HG03103 (cell line): ENCODE measurements around the gene ZNF616.
A peak's percentile ranks its signal among the peaks of the same experiment; 100 is the strongest.
"Not testable (repeated sequence)": the region's sequence is repeated elsewhere in the genome, so short reads cannot be mapped to it uniquely, and the experiment has no call there.

ENCODE experiments used
- ATAC-seq: cut with Tn5 transposase; IDR thresholded peaks from one replicate; pipeline ENCODE4 v1.9.1; 2021; ENCODE audit warnings: low read depth; ENCODE audit not compliant: unreplicated experiment

Gene ZNF616

DNA sequence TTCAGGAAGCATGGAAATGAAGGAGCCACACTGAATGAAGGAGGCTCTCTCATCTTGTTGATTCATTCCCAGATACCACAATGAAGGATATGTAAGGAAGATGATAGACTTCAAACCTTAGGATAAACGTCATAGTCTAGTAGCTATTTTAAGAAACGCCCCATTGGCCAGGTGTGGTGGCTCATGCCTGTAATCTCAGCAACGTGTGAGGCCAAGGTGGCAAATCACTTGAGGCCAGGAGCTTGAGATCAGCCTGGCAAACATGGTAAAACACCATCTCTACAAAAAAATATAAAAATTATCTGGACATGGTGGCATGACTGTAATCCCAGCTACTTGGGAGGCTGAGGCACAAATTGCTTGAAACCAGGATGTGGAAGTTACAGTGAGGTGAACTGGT, 27.1 kb downstream of the ZNF616 start:
- ATAC-seq = no peak

DNA sequence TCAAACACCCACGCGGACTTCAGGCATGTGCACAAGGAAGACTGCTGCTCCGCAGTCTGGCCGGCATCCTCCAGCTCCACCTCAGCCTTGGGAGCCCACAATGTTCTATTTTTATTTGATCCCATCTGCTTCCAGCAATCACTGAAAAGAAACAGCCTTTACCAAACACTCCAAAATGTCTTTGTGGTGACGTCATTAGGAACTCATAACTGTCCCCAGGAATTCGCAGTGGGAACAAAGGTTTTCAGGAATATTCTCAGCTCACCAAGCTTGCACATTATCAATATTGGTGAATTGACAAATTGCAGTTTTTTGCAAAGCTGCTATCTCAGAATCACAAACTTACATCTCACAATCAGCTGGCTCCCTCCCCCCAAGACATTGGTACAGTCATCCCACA, 29.0 kb downstream of the ZNF616 start:
- ATAC-seq = no peak

DNA sequence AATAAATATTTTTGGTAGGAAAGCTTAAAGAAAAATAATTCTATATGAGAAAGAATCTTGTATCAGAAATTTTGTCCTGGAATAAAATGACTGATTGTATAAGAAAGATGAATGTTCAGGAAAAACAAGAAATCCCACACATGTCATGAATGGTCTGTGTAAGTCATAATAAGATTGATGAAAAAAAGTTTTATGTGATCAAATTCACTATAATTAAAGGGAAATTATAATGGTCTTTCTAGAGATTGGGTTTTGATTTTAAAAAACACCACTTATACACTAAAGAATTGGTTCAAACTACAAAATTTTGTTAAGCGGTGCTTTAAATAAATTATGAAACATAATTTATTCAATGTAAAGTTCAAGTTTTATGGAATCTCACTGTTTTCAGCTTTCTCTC, 37.0 kb downstream of the ZNF616 start:
- ATAC-seq = no peak

DNA sequence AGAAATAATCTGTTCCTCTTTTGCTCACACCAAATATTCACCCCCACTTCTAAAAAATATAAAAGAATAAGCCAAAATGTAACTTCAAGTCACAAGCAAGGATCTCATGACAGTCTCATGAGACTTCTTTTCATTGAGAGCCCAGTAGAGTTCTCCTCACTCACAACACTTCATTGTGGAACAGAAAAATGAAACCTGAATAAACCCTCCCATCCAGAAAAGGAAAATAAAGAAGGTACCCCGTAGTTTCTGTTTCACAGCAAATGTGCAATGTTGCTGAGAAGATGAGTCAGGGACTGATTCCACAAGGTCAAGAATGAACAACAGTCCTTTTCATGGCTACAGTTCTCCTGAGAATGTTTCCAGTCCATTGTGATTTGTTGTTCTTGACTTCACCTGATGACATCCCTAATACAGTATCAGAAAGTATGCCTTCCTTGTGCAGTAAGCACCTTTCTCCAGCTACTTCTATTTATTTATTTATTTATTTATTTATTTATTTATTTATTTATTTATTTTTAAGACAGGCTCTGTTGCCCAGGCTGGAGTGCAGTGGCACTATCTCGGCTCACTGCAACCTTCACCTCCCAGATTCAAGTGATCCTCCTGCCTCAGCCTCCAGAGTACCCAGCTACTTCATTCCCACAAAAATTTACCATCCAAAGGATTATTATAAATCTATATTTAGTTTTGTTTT, 37.7 kb downstream of the ZNF616 start:
- ATAC-seq = no peak

DNA sequence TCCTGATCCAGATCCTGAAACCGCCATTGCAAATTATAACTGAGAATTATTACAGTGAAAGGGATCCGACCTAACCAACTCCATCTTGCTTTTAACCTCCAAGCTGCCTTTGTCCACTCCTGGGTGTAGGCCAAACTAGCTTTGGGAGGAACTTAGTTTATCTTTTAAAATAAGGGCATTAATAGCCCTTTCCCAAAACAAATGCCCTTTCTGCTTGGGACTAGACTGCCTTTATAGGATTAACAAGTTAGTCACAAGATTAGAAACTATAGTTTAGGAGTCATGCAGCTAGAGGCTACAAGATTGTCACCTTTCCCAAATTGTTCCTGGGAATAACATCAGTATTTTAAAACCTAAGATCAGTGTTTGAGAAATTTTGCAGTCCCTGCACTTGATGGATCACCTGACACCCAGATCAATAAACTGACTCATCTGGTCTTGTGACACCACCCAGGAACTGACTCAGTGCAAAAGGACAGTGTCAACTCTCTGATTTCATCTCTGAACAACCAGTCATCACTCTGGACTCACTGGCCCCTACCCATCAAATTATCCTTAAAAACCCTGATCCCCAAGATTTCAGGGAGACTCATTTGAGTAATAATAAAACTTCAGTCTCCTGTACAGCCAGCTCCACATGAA, 40.1 kb downstream of the ZNF616 start:
- no peak for ATAC-seq

DNA sequence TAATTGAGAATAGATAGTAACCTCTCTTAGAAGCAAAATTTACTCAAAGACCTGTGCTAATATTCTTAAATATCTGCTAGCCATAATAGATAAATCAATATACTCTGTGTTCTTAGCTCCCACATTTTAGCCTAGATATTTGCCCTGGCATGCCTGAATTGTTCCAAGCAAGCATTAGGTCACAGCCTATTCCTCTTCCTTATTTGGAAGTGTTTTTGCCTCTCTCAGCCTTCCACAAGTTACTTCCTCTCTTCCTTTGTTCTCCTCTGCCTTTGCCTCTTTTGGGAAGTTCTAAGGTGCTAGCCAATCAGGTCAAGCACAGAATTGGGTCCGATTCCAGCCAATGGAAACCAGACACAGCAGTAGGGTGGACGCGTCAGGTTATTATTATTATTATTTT, 43.3 kb downstream of the ZNF616 start:
- not testable (repeated sequence) for ATAC-seq

DNA sequence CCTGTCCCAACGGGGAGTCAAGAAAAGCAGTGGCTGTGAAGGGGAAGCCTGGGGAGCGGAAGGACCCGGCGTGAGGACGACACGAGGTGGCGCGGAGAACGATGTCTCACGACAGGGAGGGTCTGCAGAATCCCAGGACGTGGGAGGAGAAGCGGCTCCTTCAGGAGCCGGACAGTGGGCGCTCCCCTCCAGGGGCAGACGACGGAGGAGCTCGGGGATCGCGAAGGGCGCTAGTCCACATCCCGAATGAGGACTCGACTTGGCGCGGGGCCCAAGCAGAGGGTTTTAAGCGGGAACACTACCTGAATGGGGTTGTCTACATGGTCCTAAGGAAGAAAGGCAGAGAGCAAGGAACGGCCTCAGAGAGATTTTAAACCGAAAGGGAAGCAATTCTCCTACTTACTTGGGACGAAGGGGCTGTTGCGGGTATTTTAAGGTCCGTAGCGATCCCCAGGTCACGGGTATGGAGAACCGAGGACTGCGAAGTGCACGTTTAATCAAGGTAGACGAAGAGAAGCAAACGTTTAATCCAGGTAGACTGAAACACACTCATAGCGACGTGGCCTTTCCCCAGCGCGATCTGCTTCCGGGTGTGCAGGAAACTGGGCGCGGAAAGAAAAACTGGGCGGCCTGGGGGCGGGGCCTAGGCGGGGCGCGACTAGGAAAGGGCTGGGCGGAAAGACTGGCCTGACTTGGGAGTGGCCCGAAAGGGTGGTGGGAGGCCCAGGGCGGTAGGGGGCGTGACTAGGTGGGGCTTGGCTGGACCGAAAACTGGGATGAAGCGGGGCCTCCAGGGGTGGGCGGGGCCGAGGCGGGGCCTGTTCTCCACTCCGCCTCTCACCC, 44.3 kb downstream of the ZNF616 start, which contains the start of gene ZNF841:
TSS of gene ZNF841 (minus strand) at position 594 of the 843 bp plus-strand sequence. CDS start 10,964 bp downstream, outside the sequence.
- ATAC-seq = peak; percentile 76

DNA sequence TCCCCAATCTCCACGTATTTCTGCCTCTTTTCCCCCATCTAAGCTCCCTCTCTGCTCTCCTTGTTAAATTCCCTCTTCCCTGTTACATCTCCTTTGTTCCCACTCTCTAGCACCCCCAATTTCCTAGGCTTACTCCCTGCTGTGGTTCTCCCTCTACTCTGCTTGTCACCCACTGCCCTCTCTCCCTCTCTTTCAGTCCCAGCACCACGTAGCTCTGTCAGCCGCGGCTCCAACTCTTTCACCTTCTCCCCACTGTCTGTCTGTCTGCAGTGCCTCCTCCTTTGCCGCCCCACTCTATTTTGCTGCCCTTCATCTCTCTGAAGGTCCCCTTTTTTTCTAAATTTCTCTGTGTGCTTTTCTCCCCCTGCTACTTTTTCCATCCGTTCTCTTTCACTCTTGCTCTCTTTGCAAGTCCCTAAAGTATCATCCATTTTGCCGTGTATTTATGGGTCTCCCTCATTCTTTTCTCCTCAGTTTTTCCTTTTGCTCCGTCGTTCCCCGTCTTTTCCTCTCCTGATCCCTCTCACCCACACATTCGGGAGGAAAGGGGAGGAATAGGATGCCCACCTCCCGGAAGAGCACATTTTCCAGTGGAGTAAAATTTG, 45.1 kb downstream of the ZNF616 start:
- ATAC-seq = no peak

DNA sequence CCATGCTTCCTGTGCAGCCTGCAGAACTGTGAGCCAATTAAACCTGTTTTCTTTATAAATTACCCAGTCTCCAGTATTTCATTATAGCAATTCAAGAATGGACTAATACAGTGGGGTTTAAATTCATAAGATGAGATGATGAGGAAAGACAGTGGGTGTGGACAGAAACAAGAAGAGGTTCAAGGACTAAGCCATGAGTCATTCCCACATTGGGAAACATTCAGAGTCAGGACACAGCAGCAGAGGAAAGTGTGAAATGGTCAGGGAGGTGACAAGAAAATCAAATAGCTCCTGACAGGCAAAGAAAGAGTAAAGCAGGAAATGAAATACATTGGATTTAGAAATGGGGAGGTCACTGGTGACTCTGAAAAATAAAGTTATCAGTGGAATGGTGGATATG, 53.3 kb downstream of the ZNF616 start:
- ATAC-seq = no peak

DNA sequence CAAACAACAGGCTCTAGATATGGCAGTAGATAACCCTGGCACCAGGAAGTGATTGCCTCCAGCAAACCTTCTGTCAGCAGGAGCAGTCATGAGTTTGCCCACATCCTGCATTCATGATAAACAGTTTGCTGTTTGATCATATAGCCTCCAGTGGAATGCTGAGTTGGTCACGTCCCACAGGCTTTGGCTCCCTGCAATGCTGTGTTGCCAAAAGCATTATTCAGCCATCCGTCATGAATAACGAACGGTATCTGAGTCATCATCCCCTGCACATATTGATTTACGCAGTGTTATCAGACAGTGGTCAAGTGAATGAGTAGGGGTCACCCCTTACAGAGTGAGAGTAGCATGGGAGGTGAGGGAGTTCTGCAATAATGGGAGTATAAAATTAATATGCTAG, 69.2 kb downstream of the ZNF616 start:
- no peak for ATAC-seq

DNA sequence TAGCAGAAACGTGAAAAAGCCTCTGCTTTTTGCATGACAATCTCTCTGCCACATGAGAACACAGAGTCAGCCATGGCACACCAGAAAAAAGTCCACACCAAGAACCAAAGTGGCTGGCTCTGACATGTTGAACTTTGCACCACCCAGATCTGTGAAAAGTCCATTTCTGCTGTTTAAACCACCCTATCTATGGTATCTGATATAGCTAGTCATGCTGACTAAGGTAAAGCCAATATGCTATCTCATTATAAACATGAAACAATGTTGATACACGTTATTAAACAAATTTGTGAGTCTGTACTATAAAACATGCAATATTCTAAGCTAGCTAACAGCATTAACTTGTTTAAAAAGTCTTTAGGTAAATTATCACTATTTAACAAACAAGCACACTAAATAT, 70.1 kb downstream of the ZNF616 start:
- no peak for ATAC-seq

DNA sequence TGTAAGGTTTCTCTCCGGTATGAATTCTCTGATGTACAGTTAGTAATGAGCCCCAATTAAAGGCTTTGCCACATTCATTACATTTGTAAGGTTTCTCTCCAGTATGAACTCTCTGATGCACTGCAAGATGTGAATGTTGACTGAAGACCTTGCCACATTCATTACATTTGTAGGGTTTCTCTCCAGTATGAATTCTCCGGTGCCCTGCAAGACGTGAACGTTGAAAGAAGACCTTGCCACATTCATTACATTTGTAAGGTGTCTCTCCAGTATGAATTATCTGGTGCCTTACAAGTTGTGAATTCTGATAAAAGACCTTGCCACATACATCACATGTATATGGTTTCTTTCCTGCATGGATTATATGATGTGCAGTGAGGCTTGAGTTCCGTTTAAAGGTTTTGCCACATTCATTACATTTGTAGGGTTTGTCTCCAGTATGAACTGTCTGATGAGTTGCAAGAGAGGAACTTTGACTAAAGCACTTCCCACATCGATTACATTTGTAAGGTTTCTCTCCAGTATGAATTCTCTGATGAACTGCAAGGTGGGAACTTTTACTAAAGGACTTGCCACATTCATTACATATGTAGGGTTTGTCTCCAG, 73.4 kb downstream of the ZNF616 start:
- ATAC-seq = no peak

DNA sequence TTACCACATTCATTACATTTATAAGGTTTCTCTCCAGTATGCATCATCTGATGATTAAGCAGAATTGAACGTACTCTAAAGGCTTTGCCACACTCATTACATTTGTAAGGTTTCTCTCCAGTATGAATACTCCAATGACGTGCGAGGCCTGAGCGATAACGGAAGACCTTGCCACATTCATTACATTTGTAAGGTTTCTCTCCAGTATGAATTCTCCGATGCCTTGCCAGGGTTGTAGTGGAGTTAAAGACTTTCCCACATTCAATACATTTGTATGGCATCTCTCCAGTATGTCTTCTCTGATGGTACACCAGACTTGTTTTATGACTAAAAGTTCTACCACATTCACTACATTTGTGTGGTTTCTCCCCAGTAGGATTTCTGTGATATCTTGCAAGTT, 74.3 kb downstream of the ZNF616 start:
- ATAC-seq = no peak
